ENCODE measurements around the gene SAMSN1. TPM values are rescaled to one million over a fixed set of nuclear protein-coding genes. Genes with fewer than 3 reads are reported as not detected.

The SAMSN1 gene
- 10 to 100 TPM in 3 of 4 donors, 1 to 10 TPM in 1; 4.9 to 62.7 (median 19.6) TPM for total RNA-seq

DNA sequence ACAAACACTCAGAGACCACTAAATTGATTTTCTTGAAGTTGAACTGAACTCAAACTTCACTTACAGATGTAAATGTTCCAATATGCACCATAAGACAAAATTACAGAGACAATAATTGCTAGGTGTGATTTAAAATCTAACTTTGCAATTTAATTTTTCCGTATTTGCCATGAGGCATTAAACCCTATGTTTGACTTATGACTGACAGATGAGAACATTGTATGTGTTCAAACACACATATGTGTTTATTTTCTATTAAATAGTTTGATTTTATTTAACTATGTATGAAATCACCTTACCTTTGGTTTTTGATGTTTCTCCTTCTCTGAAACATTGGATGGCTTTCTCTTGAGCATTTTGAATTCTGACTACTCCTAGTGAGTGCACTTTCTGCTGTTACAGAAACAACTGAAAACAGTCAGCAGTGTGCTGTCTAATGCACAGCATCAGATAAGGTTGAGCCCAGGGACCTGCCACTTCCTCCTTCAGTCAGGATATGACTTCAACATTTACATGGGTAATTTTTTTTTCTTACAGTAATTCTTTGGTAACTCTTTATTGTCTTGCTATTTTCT, at the start of gene SAMSN1:
TSS of gene SAMSN1 (minus strand) at position 410 of the 575 bp plus-strand sequence. CDS start at position 356, 54 bp downstream.
- TF ChIP-seq, protein P1, sequence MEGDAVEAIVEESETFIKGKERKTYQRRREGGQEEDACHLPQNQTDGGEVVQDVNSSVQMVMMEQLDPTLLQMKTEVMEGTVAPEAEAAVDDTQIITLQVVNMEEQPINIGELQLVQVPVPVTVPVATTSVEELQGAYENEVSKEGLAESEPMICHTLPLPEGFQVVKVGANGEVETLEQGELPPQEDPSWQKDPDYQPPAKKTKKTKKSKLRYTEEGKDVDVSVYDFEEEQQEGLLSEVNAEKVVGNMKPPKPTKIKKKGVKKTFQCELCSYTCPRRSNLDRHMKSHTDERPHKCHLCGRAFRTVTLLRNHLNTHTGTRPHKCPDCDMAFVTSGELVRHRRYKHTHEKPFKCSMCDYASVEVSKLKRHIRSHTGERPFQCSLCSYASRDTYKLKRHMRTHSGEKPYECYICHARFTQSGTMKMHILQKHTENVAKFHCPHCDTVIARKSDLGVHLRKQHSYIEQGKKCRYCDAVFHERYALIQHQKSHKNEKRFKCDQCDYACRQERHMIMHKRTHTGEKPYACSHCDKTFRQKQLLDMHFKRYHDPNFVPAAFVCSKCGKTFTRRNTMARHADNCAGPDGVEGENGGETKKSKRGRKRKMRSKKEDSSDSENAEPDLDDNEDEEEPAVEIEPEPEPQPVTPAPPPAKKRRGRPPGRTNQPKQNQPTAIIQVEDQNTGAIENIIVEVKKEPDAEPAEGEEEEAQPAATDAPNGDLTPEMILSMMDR (IDR thresholded peaks at IDR 0.05; ENCODE audit: low read depth), result no peak

DNA sequence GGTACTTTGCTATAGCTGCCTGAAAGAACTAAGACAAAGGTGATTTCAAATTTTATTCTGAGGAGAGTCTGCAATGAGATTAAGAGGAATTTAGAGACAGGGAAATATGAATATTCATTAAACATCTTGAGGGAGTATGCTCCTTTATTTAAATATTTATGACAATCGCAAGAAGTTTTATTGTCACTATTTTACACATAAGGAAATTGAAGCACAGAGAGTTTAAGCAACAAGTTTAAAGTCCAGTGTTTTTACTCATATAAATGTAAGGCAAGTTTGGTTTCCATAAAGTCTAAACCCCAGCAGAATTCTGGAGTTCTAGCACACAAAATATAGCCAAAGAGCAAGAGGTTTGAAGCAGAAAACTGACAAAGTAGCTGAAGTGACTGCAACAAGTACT, 49.3 kb upstream of the SAMSN1 start:
- TF ChIP-seq, protein P1 (IDR thresholded peaks at IDR 0.05; ENCODE audit: low read depth), result no peak

DNA sequence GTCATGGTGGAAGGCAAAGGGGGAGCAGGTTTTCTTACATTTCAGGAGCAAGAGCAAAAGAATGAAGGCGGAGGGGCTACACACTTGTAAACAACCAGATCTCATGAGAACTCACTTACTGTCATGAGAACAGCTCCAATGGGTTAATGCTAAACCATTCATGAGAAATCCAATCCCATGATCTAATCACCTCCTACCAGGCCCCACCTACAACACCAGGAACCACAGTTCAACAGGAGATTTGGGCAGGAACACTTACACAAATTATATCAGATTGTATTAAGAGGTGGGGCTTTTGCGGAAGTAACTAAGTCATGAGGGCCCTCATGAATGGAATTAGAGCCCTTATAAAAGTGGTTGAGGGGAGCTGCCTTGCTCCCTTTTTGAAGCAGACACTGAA, 48.9 kb upstream of the SAMSN1 start:
- TF ChIP-seq, protein P1 (IDR thresholded peaks at IDR 0.05; ENCODE audit: low read depth), result no peak

DNA sequence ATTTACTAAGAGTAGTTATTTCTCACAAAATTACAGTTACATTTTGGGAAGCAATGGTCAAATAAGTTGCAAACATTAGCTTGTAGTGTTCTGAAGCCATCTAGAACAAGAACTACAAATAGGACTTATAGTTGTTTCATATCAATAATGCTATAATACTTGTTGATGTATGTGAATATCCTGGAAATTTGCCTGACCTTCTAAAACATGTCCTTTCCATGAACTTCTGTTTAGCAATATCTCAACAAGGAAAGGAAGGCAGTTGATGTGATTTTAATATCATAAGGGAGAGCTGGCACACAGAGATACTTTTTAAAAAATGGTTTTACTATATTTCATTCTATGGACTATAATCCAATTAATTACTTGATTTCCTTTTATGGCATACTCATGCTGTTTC, 47.1 kb upstream of the SAMSN1 start:
- TF ChIP-seq, protein P1 (IDR thresholded peaks at IDR 0.05; ENCODE audit: low read depth), result no peak

DNA sequence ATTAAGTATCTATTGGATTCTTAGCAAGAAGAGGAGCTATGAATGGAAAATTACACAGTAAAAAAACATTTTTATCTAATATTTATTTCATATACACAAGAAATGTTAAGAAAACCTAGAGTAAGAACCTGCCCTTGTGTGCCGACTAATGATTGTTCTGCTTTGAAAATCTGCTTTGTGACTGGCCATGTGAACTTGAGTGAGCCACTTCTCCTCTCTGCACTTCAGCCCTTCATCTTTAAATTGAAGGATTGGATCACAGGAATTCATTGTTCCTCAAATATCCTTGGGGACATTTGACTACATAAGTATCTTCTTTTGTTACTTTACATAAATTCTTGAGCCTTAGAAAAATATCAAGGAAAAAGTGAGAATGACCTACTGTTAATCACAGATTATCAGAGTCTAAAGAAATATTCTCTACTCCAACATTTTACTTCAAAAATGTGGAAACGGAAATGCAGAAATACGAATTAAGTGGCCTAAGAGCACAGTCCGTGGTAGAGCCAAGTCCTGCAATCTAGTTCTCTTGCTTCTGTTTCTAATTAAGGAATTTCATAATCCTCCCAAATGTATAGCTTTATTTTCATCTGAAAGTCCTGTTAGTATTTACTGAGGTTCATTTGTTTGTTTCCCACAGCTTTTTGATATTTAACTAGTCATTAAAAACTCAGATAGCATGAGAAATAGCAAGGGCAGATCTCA, 46.3 kb upstream of the SAMSN1 start:
- TF ChIP-seq, protein P1 (IDR thresholded peaks at IDR 0.05; ENCODE audit: low read depth), result no peak

DNA sequence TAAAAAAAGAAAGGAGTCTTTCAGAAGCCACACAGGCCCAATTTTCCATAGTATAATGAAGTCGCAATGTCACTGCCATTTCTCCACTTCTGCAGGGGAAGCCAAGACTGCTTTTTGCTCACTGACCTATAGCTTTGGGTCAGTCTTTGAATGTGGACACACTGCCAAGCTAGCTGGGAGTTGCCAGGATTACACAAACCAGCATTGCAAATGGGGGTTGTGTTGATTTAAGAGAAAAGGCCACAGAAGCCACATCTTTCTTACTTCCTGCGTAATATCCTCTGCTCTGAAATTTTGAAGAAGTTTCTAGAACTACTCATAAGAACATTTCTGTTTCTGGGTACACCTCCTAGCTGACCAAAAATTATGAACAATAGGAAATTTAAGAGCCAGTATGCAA, 45.8 kb upstream of the SAMSN1 start:
- TF ChIP-seq, protein P1 (IDR thresholded peaks at IDR 0.05; ENCODE audit: low read depth), result no peak

DNA sequence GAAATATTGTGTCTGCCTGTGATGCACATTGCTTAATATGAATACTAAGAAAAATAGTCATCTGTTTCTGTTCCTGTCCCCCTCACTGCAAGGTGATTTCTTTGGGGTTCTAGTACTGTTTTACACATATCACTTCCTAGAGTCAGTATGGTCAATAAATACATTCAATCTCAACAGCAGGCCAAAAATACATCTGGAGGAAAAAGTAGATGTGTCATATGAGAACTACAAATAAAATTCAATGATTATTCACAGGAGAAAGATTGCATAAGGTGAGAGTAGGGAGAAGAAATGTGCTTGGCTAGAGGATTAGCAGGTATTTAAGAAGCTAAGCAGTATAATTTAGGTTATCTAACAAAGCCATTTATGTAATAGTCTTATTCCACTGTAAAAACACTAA, 45.3 kb upstream of the SAMSN1 start:
- TF ChIP-seq, protein P1 (IDR thresholded peaks at IDR 0.05; ENCODE audit: low read depth), result no peak
